HCEC 1CT (cell line): ENCODE measurements around the gene TRIM66.
A peak's percentile ranks its signal among the peaks of the same experiment; 100 is the strongest.
"Not testable (repeated sequence)": the region's sequence is repeated elsewhere in the genome, so short reads cannot be mapped to it uniquely, and the experiment has no call there.

Source experiments
- DNase-seq: peaks from one replicate; pipeline ENCODE4 v3.0.0-alpha.2; 2017

Gene TRIM66

DNA sequence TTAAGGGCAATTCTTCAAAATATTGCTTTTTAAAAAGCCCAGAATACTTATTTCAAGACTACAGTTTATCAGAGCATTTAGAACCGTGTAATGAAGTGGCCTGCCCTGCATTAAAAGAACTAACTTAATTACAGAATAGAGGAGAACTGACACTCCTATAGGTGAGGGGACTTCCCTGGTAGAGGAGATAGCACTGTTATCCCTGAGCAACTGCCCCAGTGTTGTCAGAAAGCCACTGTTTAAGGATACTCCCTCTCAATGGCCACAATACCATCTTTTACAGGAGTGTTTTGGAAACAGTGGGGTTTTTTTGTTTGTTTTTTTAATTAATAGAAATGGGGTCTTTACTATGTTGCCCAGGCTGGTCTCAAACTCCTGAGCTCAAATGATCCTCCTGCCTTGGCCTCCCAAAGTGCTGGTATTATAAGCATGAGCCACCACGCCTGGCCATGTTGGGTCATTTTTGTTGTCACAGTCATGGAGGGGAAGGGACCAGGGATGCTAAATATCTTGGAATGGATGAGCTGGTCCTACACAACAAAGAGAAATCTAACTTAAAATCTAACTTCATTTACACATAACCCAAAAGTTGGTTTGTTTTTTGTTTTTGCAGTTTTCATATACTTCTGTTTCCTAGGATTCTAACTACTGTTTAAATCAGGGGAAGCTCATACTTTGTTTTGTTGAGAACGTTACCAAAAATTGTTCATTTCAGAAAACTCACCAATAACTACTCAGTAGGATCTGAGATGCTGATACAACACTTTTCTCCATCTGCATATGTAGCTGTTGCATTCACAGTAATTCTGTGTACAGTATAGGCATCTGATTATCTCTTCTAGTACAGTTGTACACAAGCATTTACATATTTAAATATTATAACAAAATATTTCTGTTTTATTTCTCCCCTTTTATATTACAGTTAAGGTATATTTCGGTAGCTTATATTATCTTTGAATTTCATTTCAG is 8.2 kb upstream of the TRIM66 start:
- no peak for DNase-seq

DNA sequence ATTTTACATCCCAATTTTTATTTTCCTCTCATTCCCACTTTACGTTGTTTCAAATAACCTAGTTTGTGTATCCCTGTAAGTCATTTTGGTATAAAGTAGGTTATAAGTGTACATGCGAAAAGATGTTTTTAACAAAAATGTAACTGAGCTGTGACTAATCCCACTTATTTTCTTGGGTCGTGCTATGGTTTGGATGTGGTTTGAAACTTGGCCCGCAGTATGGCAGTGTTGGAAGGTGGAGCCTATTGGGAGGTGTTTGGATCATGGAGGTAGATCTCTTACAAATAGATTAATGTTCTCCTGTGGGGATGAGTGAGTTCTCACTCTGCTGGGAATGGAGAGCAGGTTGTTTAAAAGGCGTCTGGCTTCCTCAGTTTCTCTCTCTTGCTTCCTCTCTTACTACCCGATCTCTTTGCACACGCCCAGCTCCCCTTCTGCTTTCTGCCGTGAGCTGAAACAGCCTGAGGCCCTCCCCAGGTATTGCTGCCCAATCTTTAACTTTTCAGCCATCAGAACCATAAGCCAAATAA is 7.3 kb upstream of the TRIM66 start:
- DNase-seq = no peak

GRCh38 chr11:8688414-8689362 is 6.2 kb upstream of the TRIM66 start:
- peak; percentile 97 for DNase-seq

GRCh38 chr11:8686325-8686724 is 3.9 kb upstream of the TRIM66 start:
- DNase-seq = no peak

DNA sequence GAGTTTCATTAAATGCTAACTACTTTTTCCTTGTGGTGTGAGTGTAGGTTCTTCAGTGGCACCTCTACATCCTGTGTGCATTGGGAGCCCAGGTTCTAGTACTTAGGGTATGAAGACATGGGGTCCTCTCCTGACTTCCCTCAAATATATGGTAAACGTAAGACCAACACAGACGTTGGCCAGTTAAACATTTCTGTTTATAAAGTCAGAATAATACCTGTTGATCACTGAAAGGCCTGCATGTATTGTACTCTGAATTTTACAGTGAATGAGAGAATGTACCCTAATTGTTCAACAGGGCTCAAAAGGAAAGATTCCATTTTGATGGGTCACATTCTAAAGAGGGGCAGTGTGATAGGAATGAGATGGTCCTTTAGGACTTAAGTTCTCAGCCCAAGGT is 3.4 kb upstream of the TRIM66 start:
- DNase-seq = no peak

GRCh38 chr11:8685306-8685705 is 2.8 kb upstream of the TRIM66 start:
- DNase-seq = no peak

DNA sequence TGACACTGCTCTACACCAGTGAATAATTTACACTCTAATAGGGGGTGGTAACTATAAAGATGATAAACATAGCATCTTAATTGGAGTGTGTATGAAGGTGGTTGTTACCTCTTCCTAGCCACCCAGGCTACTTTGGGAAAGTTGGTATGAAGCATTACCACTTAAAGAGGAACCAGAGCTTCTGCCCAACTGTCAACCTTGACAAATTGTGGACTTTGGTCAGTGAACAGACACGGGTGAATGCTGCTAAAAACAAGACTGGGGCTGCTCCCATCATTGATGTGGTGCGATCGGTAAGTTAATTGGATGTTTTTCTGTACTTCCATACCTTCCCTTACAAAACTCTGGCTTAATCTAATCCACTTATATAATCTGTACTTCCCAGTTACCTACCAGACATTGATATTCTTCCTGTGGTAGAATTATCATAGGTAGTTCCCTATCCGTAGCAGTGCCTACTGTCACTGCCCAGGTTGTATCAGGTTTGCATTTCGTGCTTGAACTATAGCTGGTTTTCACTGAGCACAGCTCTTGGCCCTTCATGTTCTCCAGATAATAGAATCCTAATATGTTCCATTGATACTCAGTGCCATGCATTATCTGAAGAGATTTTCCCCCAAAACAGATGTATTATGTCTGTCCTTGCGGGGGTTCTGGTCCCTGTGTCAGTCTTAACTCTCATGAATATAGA is 2.3 kb upstream of the TRIM66 start:
- DNase-seq = no peak

DNA sequence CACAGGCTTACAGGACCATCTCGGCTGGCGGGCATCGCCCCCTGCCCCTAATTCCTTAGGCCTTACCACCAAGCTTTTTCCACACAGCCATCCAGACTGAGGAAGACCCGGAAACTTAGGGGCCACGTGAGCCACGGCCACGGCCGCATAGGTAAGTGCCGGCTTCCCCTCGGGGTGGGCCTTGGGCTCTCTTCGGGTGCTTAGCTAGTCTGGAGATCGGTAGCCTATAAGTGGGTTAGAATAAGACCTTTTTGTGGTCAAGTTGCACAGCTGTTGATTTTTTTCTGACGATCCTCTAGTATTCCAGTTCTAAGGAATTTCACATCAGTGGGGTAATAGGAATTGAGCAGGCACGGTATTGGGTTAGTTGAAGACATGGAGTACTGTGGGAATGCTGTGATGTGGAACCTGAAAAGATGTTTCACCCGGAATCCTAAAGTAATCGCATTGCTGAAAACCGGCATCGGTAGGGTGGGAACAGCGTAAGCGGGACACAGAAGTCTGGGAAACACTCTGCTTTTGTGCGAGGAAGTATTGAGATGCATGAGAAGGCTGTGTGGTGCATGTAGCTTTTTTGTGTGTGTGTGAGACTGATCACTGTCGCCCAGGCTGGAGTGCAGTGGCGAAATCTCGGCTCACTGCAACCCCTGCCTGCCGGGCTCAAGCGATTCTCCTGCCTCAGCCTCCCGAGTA is 796 bp upstream of the TRIM66 start:
- DNase-seq = no peak

GRCh38 chr11:8681837-8682302 is 595 bp downstream of the TRIM66 start:
- no peak for DNase-seq

GRCh38 chr11:8679006-8679405 is 3.5 kb downstream of the TRIM66 start:
- DNase-seq = no peak

GRCh38 chr11:8676458-8676857 is 6.0 kb downstream of the TRIM66 start:
- DNase-seq = no peak

- DNase-seq = no peak
Observed at GRCh38 chr11:8674859-8675258, 7.6 kb downstream of the TRIM66 start.

GRCh38 chr11:8672346-8672745 is 10.1 kb downstream of the TRIM66 start:
- DNase-seq = no peak

DNA sequence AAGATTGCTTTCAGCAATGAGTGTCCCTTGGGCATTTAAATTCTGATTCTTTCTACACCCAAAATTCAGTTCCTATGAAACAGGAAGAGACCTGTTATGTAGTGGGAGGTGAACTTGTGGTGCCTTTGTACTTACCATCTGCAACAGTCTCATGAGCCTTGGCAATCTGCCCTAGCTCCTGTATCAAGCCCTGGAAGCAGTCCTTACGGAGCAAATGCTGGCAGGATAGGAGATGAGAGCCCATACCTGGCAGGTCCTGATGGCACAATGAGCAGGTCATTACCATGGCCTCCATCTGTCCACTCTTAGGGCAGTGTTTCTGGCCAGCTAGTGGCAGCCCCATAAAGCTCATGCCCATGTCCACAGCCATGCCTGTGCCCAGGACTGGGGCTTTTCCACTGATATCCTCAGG is 10.8 kb downstream of the TRIM66 start:
- DNase-seq = no peak

GRCh38 chr11:8671193-8671612 is 11.3 kb downstream of the TRIM66 start:
- peak; percentile 97 for DNase-seq

DNA sequence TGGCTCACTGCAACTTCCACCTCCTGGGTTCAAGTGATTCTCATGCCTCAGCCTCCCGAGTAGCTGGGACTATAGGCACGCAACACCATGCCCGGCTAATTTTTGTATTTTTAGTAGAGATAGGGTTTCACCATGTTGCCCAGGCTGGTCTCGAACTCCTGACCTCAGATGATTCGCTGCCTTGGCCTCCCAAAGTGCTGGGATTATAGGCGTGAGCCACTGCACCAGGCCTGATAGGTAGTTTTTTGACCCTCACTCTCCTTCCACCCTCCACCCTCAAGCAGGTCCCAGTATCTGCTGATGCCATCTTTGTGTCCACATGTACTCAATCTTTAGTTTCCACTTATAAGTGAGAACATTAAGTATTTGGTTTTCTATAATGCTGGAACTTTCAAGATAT is 12.4 kb downstream of the TRIM66 start:
- not testable (repeated sequence) for DNase-seq

DNA sequence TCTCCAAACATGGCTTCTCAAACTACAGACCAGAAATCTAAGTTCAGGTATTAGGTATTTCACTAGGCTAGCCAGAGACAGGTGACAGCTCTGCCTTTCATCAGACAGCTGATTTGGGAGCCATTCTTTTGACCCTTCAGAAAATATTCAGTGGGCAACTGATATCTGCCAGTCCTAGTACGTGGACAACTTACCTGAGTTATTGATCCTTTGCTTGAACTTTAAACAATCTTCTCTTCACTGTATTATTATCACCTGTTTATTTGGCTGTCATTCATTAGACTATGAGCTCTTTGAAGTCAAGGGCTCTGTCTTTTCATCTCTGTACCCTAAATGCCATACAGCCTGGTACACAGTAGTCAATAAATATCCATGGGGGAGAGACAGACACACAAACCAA is 17.2 kb downstream of the TRIM66 start:
- no peak for DNase-seq

GRCh38 chr11:8661001-8661795 is 21.3 kb downstream of the TRIM66 start:
- DNase-seq = no peak

DNA sequence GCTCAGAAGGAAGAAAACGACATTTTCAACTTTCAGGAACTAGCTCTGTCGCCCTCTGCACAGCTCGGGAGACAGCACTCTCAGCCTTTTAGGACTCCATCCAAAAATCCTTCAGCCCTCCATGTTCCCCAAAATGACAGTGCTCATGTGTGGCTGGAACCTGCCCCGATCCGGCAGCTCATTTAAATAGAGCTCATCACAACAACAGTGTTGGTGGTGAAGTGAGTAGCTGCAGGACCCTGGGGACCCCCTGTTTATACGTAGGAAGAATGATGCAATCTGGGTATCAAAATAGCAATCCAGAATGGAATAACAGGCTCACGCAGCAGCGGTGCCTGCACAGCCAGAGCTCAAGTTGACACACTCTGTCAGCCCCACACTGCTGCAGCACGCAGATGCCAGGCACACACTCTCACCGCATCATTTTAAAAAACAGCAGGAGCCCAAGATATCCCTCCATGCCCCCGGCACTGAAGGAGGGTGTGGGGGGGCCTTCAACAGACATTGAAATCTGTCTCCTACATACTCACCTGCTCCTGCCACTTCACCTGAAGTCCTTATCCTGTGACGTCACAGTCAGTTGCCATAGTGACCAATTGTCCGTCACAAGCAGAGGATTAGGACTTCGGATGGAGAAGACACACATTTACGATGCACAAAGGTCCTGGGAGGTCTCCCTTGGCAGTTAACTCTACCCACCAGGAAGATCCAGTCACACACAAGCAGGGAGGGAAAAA is 24.0 kb downstream of the TRIM66 start:
- no peak for DNase-seq

DNA sequence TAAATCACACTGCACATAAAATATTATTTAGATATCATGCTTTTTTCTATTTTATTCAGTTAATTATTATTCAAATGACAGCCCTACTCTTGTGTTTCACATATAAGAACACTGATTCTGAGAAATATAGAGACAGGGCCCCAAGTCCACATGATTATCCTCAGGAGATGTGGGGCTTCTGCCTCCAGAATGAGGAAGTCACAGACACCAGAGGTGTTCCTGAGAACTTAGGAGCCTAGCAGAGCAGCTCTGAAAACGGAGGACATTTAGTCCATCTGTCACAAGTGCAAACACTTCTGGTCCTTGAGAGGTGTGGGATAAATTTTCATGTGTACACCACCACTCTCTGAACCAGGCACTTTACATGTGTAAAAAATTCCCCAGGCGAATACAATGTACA is 26.2 kb downstream of the TRIM66 start:
- no peak for DNase-seq
